ENCODE measurements around the gene PXMP4.

- TF ChIP-seq CTCF (IDR thresholded peaks at IDR 0.05; ENCODE audit: low read depth, low read length, poor library complexity, severe bottlenecking) (no peak), EZH2phosphoT487 (IDR thresholded peaks at IDR 0.05; ENCODE audit: borderline replicate concordance, low read length) (no peak)
These were observed 62.4 kb downstream of the PXMP4 start for GRCh38 chr20:33657704-33658095.
